Skeletal muscle tissue (tissue), 4 donors: Measurements from ENCODE around the gene PCSK7. TPM values are rescaled to one million over a fixed set of nuclear protein-coding genes. Genes with fewer than 3 reads are reported as not detected.

Experiments used
- H3K27ac ChIP-seq: one replicate; pipeline ENCODE4 v1.7.0; 2013; ENCODE audit warnings: mild to moderate bottlenecking, low read depth, low read length, inconsistent platforms
- H3K27me3 ChIP-seq, 3 donors: one replicate each; pipeline ENCODE4 v1.7.0; 2013; ENCODE audit warnings: low read length in 3 of 3; ENCODE audit not compliant: control insufficient read depth in 3 of 3, insufficient read depth in 3 of 3
- H3K36me3 ChIP-seq, 3 donors: one replicate each; pipeline ENCODE4 v1.7.0; 2013; ENCODE audit warnings: low read length in 3 of 3; ENCODE audit not compliant: control insufficient read depth in 3 of 3, insufficient read depth in 3 of 3
- H3K4me1 ChIP-seq, 3 donors: one replicate each; pipeline ENCODE4 v1.7.0; 2013; ENCODE audit warnings: low read length in 3 of 3, mild to moderate bottlenecking in 3 of 3; ENCODE audit not compliant: control insufficient read depth in 3 of 3, insufficient read depth in 3 of 3
- H3K4me3 ChIP-seq, 3 donors: one replicate each; pipeline ENCODE4 v1.7.0; 2013; ENCODE audit warnings: low read length in 3 of 3
- H3K9ac ChIP-seq, 3 donors: one replicate each; pipeline ENCODE4 v1.7.0; 2013; ENCODE audit warnings: low read length in 3 of 3, mild to moderate bottlenecking in 3 of 3, moderate library complexity in 2 of 3, low read depth in 1 of 3
- H3K9me3 ChIP-seq, 3 donors: one replicate each; pipeline ENCODE4 v1.7.0; 2013; ENCODE audit warnings: low read length in 3 of 3; ENCODE audit not compliant: control insufficient read depth in 3 of 3
- total RNA-seq: library from RNA; depleted of rRNA; stranded (reverse); fragments of >200 nt; gene quantifications from one replicate; pipeline ENCODE4 v1.2.3, GENCODE V29; 2014
- donor health status: Osteomylitis.

Gene PCSK7
- total RNA-seq, 1 donor from 2014 or later, result 16.2 TPM

DNA sequence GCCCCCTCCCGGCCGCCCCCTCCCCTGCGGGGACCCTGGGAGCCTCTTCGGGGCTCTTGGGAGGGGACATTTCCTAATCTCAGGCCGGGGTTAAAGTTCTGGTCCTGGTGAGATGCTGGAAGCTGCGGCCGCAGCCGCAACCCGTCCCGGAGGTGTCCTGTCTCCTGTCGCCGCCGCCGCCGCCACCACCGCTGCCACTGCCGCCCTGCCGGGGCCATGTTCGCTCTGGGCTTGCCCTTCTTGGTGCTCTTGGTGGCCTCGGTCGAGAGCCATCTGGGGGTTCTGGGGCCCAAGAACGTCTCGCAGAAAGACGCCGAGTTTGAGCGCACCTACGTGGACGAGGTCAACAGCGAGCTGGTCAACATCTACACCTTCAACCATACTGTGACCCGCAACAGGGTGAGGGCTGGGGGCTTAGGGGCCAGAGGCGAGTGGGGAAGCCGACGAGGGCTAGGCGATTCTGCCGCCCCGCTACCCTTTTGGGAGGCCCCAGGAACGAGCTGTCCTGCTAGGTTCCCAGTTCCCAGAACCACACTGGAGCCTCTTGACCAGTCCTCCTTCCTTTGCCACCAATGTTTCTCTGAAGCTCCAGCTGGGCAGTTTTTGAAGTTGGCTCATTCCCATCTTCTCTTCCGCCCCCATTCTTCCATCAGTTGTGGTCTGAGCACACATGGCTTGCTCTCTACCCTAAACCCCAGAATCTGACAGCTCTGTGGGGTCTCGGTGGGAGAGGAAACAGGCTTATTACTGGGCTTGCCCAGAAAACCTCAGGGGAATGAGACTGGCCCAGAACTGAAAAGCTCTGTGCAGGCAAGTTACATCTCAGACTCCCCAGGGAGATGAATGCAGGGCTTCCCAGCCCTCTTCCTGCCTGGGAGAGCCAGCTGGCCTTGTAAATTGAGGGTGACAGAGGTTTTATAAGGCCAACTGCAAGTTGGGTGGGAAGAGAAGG, 52.5 kb downstream of the PCSK7 start:
- peaks cover 18 to 23% (median 20%) of the 10 kb centered on the region in 3 donors for H3K36me3 ChIP-seq
- H3K4me1 ChIP-seq, result peaks cover 27 to 36% (median 29%) of the 10 kb centered on the region in 3 donors
- H3K27me3 ChIP-seq, result no peaks in the 10 kb centered on the region
- peak overlapping the region; percentile 89 for H3K27ac ChIP-seq
- peak overlapping the region; percentile 77 to 98 (median 91) for H3K4me3 ChIP-seq
- H3K9ac ChIP-seq, result peak overlapping the region; percentile 90 to 95 (median 94)
- no peaks in the 10 kb centered on the region for H3K9me3 ChIP-seq

DNA sequence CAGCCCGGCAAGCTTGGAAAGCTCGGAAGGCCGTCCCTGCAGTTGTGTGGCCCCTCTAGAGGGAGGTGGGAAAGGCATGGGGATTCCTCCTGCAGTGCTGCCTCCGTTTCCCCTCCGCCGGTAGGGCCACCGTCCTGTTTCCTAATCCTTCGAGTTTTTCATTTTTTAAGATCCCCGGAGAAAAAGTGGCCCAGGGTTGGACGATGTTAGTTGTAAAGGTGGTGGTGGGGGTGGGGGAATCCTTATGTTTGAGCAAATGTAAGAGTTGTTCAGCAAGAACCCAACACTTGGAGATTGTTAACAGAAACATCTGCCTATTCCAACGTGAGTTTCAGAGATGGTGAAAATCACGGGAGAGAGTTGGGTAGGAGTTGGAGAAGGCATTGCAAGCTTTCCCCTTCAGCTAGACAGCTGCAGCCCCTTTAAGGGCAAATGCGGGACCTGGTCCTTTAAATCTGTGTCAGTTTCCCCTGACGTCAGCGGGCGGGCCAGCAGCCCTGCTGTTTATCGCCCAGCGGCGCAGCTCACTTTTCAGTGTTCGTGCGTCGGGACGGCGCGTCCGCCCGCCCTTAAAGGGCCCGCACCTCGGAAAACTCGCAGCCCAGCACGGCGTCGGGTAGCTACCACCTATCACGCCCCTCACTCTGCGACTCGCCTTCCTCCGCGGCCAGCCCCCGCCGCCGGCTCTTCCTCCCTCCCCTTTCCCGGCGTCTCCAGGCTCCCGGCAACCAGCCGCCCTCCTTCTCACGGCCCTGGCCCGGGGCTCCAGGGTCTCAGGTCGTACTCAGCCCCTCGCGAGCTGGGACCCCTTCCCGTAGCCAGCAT, 53.5 kb downstream of the PCSK7 start, which contains the start of gene SIDT2:
SIDT2 (plus strand) TSS at position 534 of the 825 bp plus-strand sequence. CDS start 521 bp downstream, outside the sequence.
- Histone ChIP-seq H3K36me3 (peaks cover 10 to 15% (median 12%) of the 10 kb centered on the region in 3 donors), H3K4me3 (peak within 1 kb of the TSS; percentile 77 to 98 (median 91)), H3K4me1 (peaks cover 29 to 39% (median 33%) of the 10 kb centered on the region in 3 donors), H3K9ac (peak within 1 kb of the TSS; percentile 90 to 95 (median 94)), H3K27ac (peak within 1 kb of the TSS; percentile 89), H3K9me3 (no peaks in the 10 kb centered on the region), H3K27me3 (no peaks in the 10 kb centered on the region)

DNA sequence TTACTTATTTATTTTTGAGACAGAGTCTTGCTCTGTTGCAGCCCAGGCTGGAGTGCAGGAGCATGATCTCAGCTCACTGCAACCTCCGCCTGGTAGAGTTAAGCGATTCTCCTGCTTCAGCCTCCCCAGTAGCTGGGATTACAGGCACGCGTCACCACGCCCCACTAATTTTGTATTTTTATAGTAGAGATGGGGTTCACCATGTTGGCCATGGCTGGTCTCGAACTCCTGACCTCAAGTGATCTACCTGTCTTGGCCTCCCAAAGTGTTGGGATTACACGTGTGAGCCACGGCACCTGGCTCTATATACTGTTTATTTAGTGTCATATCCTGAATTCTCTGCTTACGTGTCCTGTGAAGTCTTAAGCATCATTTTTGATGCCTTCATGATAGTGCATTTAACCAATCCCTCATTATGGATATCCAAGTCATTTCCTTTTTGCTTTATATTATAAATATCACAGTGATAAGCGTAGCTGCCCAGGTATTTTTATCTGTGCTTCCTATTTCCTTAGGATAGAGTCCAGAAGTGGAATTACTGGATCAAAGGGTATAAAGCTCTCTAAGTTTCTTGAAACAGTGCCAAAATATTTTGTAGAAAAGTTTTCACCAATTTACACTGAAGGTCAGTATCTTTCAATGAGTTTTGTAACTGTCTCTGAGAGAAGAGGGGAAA, 54.2 kb downstream of the PCSK7 start:
- peak overlapping the region; percentile 77 to 98 (median 91) for H3K4me3 ChIP-seq
- H3K36me3 ChIP-seq, result peaks cover 8 to 14% (median 10%) of the 10 kb centered on the region in 3 donors
- peaks cover 36 to 46% (median 40%) of the 10 kb centered on the region in 3 donors for H3K4me1 ChIP-seq
- H3K9me3 ChIP-seq, result no peaks in the 10 kb centered on the region
- H3K27me3 ChIP-seq, result no peaks in the 10 kb centered on the region
- peak overlapping the region; percentile 89 for H3K27ac ChIP-seq
- peak overlapping the region; percentile 81 to 95 (median 83) for H3K9ac ChIP-seq

DNA sequence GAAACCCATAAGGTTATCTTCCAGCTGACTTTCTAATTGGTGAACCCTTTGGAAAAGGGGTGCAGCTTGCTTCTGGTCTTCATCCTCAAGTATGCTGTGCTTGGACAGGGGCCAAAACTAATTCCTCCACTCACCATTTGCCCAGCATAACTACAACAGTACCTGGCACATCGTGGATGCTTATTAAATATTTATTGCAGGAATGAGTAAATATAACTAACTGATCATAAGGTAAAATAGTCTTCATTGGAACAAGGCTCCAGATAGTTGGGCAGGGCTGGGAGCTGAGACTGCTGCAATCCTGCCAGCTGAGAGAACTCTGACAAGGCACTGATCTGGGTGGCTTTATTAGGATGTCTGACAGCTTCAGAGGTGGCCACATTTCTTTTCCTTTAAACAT, 55.7 kb downstream of the PCSK7 start:
- H3K4me1 ChIP-seq, result peaks cover 39 to 54% (median 41%) of the 10 kb centered on the region in 3 donors
- H3K27me3 ChIP-seq, result no peaks in the 10 kb centered on the region
- no peaks in the 10 kb centered on the region for H3K9me3 ChIP-seq
- H3K9ac ChIP-seq, result no peak overlapping the region
- H3K36me3 ChIP-seq, result peaks cover 0 to 2% (median 0%) of the 10 kb centered on the region in 3 donors
- H3K4me3 ChIP-seq, result no peak overlapping the region
- H3K27ac ChIP-seq, result no peak overlapping the region

DNA sequence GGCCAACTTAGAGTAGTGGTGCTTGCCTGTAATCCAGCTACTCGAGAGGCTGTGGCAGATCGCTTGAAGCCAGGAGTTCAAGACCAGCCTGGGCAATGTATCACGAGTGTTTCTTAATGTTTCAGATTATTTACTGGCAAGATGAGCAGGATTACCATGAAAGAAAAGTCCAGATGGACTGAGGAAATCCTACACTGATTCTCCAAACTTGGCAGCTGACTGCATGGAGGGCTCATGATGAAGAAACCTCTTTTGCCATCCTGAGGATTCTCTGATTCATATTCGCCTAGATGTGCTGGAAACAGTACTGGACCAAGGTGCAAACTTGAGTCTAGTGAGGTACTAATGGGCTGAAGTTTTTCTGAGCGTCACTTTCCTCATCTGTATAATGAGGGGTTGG, 56.1 kb downstream of the PCSK7 start:
- peaks cover 39 to 54% (median 41%) of the 10 kb centered on the region in 3 donors for H3K4me1 ChIP-seq
- H3K9ac ChIP-seq, result no peak overlapping the region
- no peak overlapping the region for H3K27ac ChIP-seq
- H3K27me3 ChIP-seq, result no peaks in the 10 kb centered on the region
- H3K36me3 ChIP-seq, result peaks cover 0 to 3% (median 2%) of the 10 kb centered on the region in 3 donors
- no peak overlapping the region for H3K4me3 ChIP-seq
- no peaks in the 10 kb centered on the region for H3K9me3 ChIP-seq

DNA sequence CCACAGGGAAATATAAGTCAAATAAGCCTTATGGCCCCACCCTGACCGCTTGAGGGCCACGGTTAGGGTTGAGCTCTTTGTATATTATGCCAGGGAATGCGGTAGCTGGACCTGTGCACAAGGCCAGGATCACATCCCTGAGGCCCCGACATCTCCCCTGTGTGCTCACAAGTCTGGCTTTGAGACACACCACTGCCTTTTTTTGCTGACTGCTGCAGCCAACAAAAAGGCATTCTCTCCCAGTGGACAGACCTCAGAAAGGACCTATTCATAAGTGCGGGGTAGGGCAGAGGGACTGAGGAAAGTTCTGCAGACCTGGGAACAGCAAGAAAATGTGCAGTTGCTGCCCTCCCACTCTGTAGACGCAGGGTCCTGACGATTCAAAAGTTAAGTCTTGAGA, 56.8 kb downstream of the PCSK7 start:
- H3K9ac ChIP-seq, result no peak overlapping the region
- no peak overlapping the region for H3K4me3 ChIP-seq
- H3K4me1 ChIP-seq, result peaks cover 39 to 52% (median 39%) of the 10 kb centered on the region in 3 donors
- no peaks in the 10 kb centered on the region for H3K27me3 ChIP-seq
- H3K9me3 ChIP-seq, result no peaks in the 10 kb centered on the region
- no peak overlapping the region for H3K27ac ChIP-seq
- peaks cover 2 to 5% (median 2%) of the 10 kb centered on the region in 3 donors for H3K36me3 ChIP-seq

DNA sequence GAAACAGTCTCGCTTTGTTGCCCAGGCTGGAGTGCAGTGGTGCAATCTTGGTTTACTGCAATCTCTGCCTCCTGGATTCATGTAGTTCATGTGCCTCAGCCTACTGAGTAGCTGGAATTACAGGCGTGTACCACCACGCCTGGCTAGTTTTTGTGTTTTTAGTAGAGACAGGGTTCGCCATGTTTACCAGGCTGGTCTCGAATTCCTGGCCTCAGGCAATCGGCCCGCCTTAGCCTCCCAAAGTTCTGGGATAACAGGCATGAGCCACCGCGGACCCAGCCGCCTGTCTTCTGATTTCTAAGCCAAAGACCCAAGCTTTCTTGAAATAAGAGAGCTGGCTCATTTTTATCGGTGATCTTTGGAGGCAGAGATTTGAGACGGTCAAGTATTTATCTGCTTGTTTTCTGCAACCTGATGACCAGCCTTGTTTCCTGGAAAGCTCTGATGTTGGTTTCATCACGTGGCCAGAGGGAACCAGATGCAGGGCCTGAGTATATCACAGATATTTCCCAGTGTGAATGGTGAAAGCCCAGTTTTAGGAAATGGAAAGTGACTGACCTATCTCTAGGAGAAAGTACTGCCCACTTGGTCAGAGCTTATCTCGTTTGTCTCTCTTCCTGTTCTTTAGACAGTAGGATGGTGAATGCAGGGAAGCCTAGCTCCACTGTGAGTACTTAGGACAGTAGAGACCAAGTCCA, 59.0 kb downstream of the PCSK7 start:
- H3K27me3 ChIP-seq, result no peaks in the 10 kb centered on the region
- H3K27ac ChIP-seq, result peak overlapping the region; percentile 27
- peaks cover 25 to 38% (median 29%) of the 10 kb centered on the region in 3 donors for H3K4me1 ChIP-seq

DNA sequence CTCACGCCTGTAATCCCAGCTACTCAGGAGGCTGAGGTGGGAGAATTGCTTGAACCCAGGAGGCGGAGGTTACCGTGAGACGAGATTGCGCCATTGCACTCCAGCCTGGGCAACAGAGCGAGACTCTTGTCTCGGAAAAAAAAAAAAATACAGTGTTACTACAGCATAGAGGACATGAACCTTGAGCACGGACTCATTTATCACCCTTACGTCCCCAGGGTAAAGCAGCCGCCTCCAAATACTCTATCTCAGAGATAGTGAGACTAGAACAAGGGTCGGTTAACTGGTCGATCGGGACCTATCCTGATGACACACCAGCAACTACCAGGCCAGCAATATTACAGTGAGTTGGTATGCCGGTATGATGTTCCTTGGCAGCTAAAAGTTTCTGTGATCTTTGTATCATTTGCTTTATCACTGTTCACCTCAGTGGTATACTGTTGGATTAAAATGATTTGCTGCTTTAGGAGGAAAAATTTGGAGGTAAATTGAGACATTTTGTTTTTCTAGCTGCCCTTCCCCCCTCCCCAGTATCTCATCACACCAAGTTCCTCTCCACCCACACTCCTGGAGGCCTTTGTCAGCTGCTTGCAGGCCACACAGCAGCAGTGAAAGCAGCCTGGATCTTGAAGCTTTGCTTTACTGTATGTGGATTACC, 60.3 kb downstream of the PCSK7 start:
- Histone ChIP-seq H3K4me1 (peaks cover 22 to 35% (median 26%) of the 10 kb centered on the region in 3 donors), H3K9ac (no peak overlapping the region), H3K9me3 (no peaks in the 10 kb centered on the region), H3K36me3 (peaks cover 5 to 14% (median 6%) of the 10 kb centered on the region in 3 donors), H3K27me3 (no peaks in the 10 kb centered on the region), H3K4me3 (no peak overlapping the region), H3K27ac (no peak overlapping the region)

More for the DNA sequence above, 59.0 kb downstream of the PCSK7 start:
- no peak overlapping the region for H3K4me3 ChIP-seq
- no peak overlapping the region for H3K9ac ChIP-seq
- H3K36me3 ChIP-seq, result peaks cover 2 to 6% (median 5%) of the 10 kb centered on the region in 3 donors
- no peaks in the 10 kb centered on the region for H3K9me3 ChIP-seq
